Fibroblast of mammary gland (primary cell): ENCODE data around the gene CSDE1.
"Not testable (repeated sequence)": the region's sequence is repeated elsewhere in the genome, so short reads cannot be mapped to it uniquely, and the experiment has no call there.

ENCODE experiments used
- DNase-seq: peaks from one replicate; pipeline ENCODE4 v3.0.0-alpha.2; 2010; ENCODE audit warnings: low read depth
- H3K4me3 ChIP-seq: 2 replicates; pipeline ENCODE4 v1.5.1; 2011; ENCODE audit warnings: low read depth, mild to moderate bottlenecking, low read length, moderate library complexity; ENCODE audit not compliant: control insufficient read depth
- TF ChIP-seq, protein P1 (sequence below): conservative IDR thresholded peaks from 2 replicates; pipeline ENCODE4 v1.5.1; 2011; ENCODE audit warnings: low read depth, low read length, inconsistent platforms; ENCODE audit not compliant: control insufficient read depth, insufficient read depth

Gene CSDE1

DNA sequence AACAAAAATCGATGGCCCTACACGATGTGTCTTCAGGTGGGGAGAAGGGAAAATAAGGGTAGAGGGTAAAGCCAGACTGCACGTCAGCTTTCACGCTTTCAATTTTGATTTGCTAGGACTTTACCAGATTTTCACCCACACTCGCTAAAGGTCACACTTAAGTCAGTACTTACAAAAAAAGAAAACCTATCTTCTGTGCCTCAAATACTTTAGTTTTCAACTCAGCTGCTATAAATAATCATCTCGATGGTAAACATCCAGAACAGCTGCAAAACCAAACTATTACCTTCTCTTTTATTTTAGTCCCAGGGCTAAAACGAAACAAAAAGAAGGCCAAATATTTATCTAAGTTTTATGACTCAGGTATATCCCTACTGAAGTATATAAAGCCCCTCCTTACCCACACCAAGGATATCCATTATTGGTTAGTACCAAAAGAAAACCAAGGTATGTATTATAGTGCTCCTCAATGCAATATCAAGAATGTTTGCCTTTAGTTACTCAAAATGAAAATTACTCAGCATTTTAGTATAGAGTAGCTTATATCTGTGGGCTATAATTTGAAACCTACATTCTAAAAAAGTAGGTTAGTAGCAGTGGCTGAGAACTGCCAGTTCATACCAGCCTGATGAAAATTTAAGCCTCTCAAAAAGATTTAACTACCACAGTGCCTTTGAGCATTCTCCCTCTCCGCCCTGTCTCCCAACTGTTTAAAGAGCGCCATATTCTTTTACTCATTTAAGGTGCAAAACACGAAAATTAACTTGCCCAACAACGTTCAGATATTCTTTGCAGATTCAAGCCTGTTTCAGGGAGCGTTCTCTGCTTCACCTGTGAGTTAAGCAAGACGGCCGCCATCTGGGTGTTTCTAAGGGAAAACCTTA, 1.5 kb downstream of the CSDE1 start:
- peak overlapping the region; percentile 94 for H3K4me3 ChIP-seq
- peak; percentile 3 for DNase-seq
- TF ChIP-seq, protein P1, sequence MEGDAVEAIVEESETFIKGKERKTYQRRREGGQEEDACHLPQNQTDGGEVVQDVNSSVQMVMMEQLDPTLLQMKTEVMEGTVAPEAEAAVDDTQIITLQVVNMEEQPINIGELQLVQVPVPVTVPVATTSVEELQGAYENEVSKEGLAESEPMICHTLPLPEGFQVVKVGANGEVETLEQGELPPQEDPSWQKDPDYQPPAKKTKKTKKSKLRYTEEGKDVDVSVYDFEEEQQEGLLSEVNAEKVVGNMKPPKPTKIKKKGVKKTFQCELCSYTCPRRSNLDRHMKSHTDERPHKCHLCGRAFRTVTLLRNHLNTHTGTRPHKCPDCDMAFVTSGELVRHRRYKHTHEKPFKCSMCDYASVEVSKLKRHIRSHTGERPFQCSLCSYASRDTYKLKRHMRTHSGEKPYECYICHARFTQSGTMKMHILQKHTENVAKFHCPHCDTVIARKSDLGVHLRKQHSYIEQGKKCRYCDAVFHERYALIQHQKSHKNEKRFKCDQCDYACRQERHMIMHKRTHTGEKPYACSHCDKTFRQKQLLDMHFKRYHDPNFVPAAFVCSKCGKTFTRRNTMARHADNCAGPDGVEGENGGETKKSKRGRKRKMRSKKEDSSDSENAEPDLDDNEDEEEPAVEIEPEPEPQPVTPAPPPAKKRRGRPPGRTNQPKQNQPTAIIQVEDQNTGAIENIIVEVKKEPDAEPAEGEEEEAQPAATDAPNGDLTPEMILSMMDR = no peak

DNA sequence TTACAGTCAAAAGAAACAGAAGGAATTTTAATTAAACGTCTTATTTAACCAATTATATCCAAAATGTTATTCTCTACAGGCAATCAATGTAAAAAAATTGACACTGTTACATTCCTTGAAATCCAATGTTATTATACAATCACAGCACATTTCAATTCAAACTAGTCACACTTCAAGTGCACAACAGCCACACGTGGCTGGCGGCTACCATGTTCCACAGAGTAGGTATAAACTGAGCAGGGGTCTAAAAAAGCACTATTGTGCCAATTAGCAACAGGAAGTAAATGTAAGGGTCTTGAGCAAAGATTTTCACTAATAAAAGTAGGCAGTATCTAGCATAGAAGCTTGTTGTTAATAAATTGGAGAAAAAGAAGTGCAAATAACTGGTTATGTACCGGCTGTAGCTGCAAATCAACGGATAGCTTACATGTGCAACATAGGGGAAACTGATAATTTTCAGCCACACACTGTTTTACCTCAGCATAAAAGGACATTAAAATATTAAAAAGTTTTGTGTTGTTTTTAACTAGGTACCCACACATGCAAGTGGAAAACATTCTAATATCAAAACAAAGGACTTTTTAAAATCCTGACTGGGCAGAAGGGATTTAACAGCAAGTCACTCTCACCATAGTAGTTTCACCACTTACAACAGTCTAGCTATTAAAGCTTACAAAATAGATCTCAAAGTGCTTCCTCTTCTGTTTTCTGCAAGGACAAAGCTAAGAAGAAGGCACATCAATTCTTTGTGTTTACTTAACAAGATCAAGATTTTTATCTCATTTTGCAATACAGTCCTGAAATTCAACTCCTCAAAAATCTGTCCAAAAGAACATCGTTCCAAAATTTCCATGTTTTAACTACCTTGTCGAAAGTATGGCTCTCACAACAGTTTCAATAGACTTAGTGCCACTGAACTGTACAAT, 2.5 kb downstream of the CSDE1 start:
- TF ChIP-seq, protein P1 = no peak

DNA sequence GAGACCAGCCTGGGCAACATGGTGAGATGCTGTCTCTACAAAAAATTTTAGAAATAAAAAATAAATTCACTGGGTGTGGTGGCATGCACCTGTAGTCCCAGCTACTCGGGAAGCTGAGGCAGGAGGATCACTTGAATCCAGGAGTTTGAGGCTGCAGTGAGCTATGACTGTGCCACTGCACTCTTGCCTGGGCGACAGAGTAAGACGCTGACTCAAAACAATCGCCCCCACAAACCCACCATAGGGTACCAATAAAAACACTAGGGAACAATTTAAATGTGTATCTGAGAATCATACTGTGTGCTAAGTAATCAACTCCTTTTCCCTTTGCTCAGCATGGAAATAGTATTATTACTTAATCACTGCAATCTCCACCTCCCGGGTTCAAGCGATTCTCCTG, 4.1 kb downstream of the CSDE1 start:
- DNase-seq, H3K4me3 ChIP-seq: not testable (repeated sequence)

More for the DNA sequence above, 2.5 kb downstream of the CSDE1 start:
- peak; percentile 8 for DNase-seq
- peak overlapping the region; percentile 94 for H3K4me3 ChIP-seq

DNA sequence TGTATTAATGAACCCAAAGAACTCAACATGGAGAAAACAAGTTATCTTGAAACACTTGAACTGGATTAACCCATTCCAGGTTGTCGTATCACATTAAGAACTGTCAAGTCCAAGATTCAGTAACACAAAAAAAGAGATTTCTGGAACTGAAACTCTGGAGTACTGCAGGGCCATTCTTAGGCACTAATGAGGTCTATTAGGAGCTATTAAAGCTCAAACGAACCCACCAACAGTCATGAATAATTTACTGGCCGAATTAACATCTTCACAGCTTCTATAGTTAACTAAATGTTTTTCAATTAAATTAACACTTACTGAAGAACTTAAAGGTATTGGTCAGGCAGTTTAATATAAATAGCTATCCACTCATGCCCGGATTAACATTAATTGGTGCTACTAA, 4.6 kb downstream of the CSDE1 start:
- H3K4me3 ChIP-seq = no peak overlapping the region
- TF ChIP-seq, protein P1 = no peak
- no peak for DNase-seq

DNA sequence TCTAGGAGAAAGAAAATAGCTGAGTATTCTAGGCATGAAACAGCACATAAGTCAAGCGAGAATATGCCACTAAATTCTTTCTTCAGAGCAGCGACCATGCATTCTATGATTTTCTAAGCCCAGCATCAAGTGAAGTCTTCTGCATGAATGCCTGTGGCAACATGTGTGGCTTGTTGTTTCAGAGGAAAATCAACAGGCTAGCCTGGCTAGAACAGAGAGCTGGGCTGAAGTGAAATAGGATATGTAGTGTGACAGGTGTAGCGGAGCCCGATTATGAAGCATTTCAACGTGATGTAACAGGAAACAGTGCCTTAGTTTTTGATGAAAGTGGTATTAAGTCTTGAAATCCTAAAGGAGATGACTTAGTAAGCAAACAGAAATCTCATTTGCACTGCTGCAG, 7.0 kb downstream of the CSDE1 start:
- TF ChIP-seq, protein P1 = no peak
- no peak overlapping the region for H3K4me3 ChIP-seq
- DNase-seq = no peak

DNA sequence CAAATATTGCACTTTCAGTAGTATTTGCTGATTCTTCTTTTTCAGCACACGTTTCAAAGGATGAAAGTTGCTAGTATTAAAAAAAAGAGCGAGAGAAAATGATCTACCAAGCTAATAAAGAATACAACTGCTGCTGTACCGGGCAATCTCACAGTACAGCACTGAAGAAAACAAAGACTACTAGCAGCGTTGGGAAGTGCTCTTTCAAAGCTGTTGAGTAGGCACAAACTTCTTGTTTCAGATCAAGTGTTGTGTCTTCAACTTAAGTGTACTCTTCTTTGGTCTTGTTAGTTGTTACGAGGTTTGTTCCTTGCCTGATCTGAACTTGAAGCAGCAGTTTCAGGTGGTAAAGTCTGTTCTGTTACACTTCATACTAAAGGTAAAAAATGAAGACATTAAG, 7.9 kb downstream of the CSDE1 start:
- TF ChIP-seq, protein P1 = no peak
- no peak for DNase-seq
- H3K4me3 ChIP-seq = no peak overlapping the region
